Vagina (tissue), 2 donors: ENCODE measurements around the gene PARP12.

ENCODE experiments used
- CTCF ChIP-seq, 3 experiments: fragments of 450-650 bp in 2 of 3; fragments of 200-600 bp in 1 of 3; sonication (generic) in 1 of 3; IDR thresholded peaks; one replicate each; pipeline ENCODE4 v1.5.1; 2017 to 2019; ENCODE audit warnings: antibody characterized with exemption in 3 of 3, mild to moderate bottlenecking in 2 of 3, moderate library complexity in 2 of 3
- POLR2AphosphoS5 ChIP-seq, 2 donors: sonication (generic); formaldehyde crosslinking; IDR thresholded peaks; one replicate each; pipeline ENCODE4 v1.9.0; 2017; ENCODE audit warnings: antibody characterized with exemption in 2 of 2, mild to moderate bottlenecking in 2 of 2, low read depth in 1 of 2; ENCODE audit not compliant: insufficient read depth in 1 of 2

- TF ChIP-seq CTCF (IDR thresholded peaks at IDR 0.05) (no peak), POLR2AphosphoS5 (IDR thresholded peaks at IDR 0.05; ENCODE audit: insufficient read depth in 1 of 2, low read depth in 1 of 2) (no peak)
Observed at GRCh38 chr7:140084142-140084655, 21.4 kb upstream of the PARP12 start.
